ENCODE data around the gene CACNG3.

DNA sequence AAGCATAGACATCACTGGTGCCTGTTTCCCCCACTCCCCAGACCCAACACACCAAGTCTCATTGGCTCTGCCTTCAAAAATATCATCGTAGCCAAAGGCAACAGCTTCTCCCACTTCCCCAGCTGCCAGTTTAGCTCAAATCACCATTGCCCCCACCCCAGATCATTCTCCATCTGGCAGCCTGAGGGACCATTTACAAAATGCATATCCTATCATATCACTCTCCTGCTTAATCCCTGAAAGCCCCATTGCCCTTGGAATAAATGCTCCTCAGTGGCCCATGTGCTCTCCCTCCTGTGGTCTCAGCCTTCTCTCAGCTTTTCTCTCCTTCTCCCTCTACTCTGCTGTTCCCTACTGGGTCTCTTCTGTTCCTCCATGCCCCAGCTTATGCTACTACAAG, 68.3 kb downstream of the CACNG3 start:
- TF ChIP-seq ARNTL (CRISPR knock-in tag; IDR thresholded peaks at IDR 0.05; ENCODE audit: borderline replicate concordance, low read depth) (no peak), ZFP3 (CRISPR knock-in tag; IDR thresholded peaks at IDR 0.05) (no peak), PPARA (CRISPR knock-in tag; IDR thresholded peaks at IDR 0.05; ENCODE audit: borderline replicate concordance) (no peak), ISL1 (CRISPR knock-in tag; IDR thresholded peaks at IDR 0.05) (no peak), TOX (CRISPR knock-in tag; IDR thresholded peaks at IDR 0.05; ENCODE audit: borderline replicate concordance) (no peak), ESRRG (CRISPR knock-in tag; IDR thresholded peaks at IDR 0.05) (no peak), BACH2 (CRISPR knock-in tag; IDR thresholded peaks at IDR 0.05; ENCODE audit: borderline replicate concordance) (no peak), ZNF70 (CRISPR knock-in tag; IDR thresholded peaks at IDR 0.05) (no peak), RARB (CRISPR knock-in tag; IDR thresholded peaks at IDR 0.05) (no peak)
- TF ChIP-seq, protein P1, sequence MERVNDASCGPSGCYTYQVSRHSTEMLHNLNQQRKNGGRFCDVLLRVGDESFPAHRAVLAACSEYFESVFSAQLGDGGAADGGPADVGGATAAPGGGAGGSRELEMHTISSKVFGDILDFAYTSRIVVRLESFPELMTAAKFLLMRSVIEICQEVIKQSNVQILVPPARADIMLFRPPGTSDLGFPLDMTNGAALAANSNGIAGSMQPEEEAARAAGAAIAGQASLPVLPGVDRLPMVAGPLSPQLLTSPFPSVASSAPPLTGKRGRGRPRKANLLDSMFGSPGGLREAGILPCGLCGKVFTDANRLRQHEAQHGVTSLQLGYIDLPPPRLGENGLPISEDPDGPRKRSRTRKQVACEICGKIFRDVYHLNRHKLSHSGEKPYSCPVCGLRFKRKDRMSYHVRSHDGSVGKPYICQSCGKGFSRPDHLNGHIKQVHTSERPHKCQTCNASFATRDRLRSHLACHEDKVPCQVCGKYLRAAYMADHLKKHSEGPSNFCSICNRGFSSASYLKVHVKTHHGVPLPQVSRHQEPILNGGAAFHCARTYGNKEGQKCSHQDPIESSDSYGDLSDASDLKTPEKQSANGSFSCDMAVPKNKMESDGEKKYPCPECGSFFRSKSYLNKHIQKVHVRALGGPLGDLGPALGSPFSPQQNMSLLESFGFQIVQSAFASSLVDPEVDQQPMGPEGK (CRISPR knock-in tag; IDR thresholded peaks at IDR 0.05; ENCODE audit: borderline replicate concordance): no peak
- TF ChIP-seq, protein P2, sequence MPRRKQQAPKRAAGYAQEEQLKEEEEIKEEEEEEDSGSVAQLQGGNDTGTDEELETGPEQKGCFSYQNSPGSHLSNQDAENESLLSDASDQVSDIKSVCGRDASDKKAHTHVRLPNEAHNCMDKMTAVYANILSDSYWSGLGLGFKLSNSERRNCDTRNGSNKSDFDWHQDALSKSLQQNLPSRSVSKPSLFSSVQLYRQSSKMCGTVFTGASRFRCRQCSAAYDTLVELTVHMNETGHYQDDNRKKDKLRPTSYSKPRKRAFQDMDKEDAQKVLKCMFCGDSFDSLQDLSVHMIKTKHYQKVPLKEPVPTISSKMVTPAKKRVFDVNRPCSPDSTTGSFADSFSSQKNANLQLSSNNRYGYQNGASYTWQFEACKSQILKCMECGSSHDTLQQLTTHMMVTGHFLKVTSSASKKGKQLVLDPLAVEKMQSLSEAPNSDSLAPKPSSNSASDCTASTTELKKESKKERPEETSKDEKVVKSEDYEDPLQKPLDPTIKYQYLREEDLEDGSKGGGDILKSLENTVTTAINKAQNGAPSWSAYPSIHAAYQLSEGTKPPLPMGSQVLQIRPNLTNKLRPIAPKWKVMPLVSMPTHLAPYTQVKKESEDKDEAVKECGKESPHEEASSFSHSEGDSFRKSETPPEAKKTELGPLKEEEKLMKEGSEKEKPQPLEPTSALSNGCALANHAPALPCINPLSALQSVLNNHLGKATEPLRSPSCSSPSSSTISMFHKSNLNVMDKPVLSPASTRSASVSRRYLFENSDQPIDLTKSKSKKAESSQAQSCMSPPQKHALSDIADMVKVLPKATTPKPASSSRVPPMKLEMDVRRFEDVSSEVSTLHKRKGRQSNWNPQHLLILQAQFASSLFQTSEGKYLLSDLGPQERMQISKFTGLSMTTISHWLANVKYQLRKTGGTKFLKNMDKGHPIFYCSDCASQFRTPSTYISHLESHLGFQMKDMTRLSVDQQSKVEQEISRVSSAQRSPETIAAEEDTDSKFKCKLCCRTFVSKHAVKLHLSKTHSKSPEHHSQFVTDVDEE (CRISPR knock-in tag; IDR thresholded peaks at IDR 0.05): no peak

Data from SK-N-SH treated with all-trans-retinoic acid at 6 μM for 48 hours (cell line).